Keratinocyte (primary cell): ENCODE results near the gene RPS23. TPM values are rescaled to one million over a fixed set of nuclear protein-coding genes. Genes with fewer than 3 reads are reported as not detected.
"Not testable (repeated sequence)": the region's sequence is repeated elsewhere in the genome, so short reads cannot be mapped to it uniquely, and the experiment has no call there.

Experiments
- DNase-seq: peaks from one replicate; pipeline ENCODE4 v3.0.0-alpha.2; 2011; ENCODE audit warnings: low read depth, missing footprints, low spot score
- FAIRE-seq: peaks from 2 replicates; lab custom pipeline; 2011; peaks lifted over from hg19 to GRCh38; lab: Jason Lieb, UNC
- H2AFZ ChIP-seq: 2 replicates; pipeline ENCODE4 v1.6.0; 2012; ENCODE audit warnings: low read length, control low read depth, inconsistent platforms; ENCODE audit not compliant: control insufficient read depth
- H3K27ac ChIP-seq: 2 replicates; pipeline ENCODE4 v1.5.1; 2011; ENCODE audit warnings: low read length; ENCODE audit not compliant: control insufficient read depth, insufficient read depth
- H3K27me3 ChIP-seq: 3 replicates; pipeline ENCODE4 v1.6.0; 2011; ENCODE audit warnings: low read length; ENCODE audit not compliant: control insufficient read depth, insufficient read depth; ENCODE audit errors: extremely low read depth
- H3K36me3 ChIP-seq, 2 experiments: 2 replicates in 1 of 2; 3 replicates in 1 of 2; pipeline ENCODE4 v1.5.1; 2011; ENCODE audit warnings: low read length in 2 of 2, mild to moderate bottlenecking in 1 of 2; ENCODE audit not compliant: control insufficient read depth in 2 of 2, insufficient read depth in 2 of 2; ENCODE audit errors: extremely low read depth in 1 of 2
- H3K4me1 ChIP-seq: 3 replicates; pipeline ENCODE4 v1.5.1; 2011; ENCODE audit warnings: low read length; ENCODE audit not compliant: control insufficient read depth, insufficient read depth; ENCODE audit errors: extremely low read depth
- H3K4me2 ChIP-seq: 3 replicates; pipeline ENCODE4 v1.6.0; 2011; ENCODE audit warnings: low read depth, low read length; ENCODE audit not compliant: control insufficient read depth, insufficient read depth; ENCODE audit errors: extremely low read depth
- H3K4me3 ChIP-seq, 3 experiments: fragments of 200-600 bp in 1 of 3; sonication (generic) in 1 of 3; 2 replicates in 2 of 3; 3 replicates in 1 of 3; pipeline ENCODE4 v1.5.1; 2011 to 2016; ENCODE audit warnings: low read length in 3 of 3, mild to moderate bottlenecking in 3 of 3, control low read depth in 2 of 3, inconsistent platforms in 1 of 3, low read depth in 1 of 3, mixed read lengths in 1 of 3, mixed run types in 1 of 3, moderate library complexity in 1 of 3; ENCODE audit not compliant: control insufficient read depth in 2 of 3, insufficient read depth in 2 of 3; ENCODE audit errors: extremely low read depth in 1 of 3
- H3K79me2 ChIP-seq: 2 replicates; pipeline ENCODE4 v1.6.0; 2012; ENCODE audit warnings: low read length; ENCODE audit not compliant: control insufficient read depth, insufficient read depth
- H3K9ac ChIP-seq: 3 replicates; pipeline ENCODE4 v1.6.0; 2011; ENCODE audit warnings: low read length; ENCODE audit not compliant: control insufficient read depth, insufficient read depth; ENCODE audit errors: extremely low read depth
- H3K9me1 ChIP-seq: 3 replicates; pipeline ENCODE4 v1.6.0; 2011; ENCODE audit warnings: low read length; ENCODE audit not compliant: control insufficient read depth, insufficient read depth; ENCODE audit errors: extremely low read depth
- H3K9me3 ChIP-seq: 2 replicates; pipeline ENCODE4 v1.5.1; 2012; ENCODE audit warnings: low read depth, low read length; ENCODE audit not compliant: control insufficient read depth
- H4K20me1 ChIP-seq: 3 replicates; pipeline ENCODE4 v1.6.0; 2011; ENCODE audit warnings: low read length; ENCODE audit not compliant: control insufficient read depth, insufficient read depth; ENCODE audit errors: extremely low read depth
- EZH2 ChIP-seq: IDR thresholded peaks from one replicate; pipeline ENCODE4 v1.6.1; 2012; ENCODE audit warnings: inconsistent platforms, mild to moderate bottlenecking, low read length, moderate library complexity
- dilution Hi-C: fragments of 300-500 bp; cut with MboI; formaldehyde crosslinking; loops from one replicate; pipeline ENCODE4 v1.7.0; 2020; ENCODE audit warnings: low sequenced_read_pairs; ENCODE audit not compliant: extremely low pct_ligation_motif_present
- polyA plus RNA-seq, 5 experiments: library from polyadenylated mRNA; depleted of rRNA in 3 of 5; stranded (reverse) in 3 of 5; stranded (forward) in 1 of 5; unstranded in 1 of 5; fragments of >200 nt; gene quantifications; 1 replicate in 1 of 5; 2 replicates in 3 of 5; 3 replicates in 1 of 5; pipeline versions ENCODE4 v1.2.1 to v1.2.3, GENCODE V29; 2011 to 2012; ENCODE audit warnings: missing spikeins in 2 of 5, low read depth in 1 of 5, low replicate concordance in 1 of 5
- TF ChIP-seq, protein P1 (sequence below), 3 experiments: IDR thresholded peaks in 1 of 3; conservative IDR thresholded peaks in 1 of 3; optimal IDR thresholded peaks in 1 of 3; 2 replicates in 2 of 3; 3 replicates in 1 of 3; pipeline versions ENCODE3 to v1.5.1; 2011; ENCODE audit warnings: low read length in 3 of 3, mild to moderate bottlenecking in 3 of 3, moderate library complexity in 2 of 3, control low read depth in 1 of 3, inconsistent platforms in 1 of 3; ENCODE audit not compliant: insufficient read depth in 2 of 3; ENCODE audit errors: extremely low read depth in 1 of 3

RPS23 gene
- polyA plus RNA-seq, 1 donor (not counting 4 experiments of a cell fraction or from before 2014, with no cell fraction given): 2,776 TPM

DNA sequence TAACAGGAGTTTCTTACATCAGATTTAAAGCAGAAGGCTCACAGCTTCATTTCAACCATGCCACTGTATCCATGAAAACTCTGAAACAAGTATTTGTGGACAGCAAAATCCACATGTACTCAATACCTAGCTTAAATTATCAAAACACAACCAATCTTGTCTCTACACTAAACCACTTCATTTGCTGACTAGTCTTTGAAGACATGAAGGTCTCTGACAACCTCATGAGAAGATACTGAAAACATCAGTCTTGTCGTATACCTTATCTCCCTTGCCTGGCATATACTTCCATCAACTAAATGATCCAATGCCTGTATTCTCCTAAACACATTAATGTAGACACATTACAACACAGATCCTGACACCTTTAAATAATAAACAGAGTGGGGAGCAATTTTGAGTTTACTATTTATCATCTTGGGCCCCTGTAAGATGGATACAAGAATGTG is 2.9 kb downstream of the RPS23 start:
- no peaks in the 10 kb centered on the region for H3K9me3 ChIP-seq
- H3K4me2 ChIP-seq: no peak overlapping the region
- DNase-seq: no peak
- H3K27me3 ChIP-seq: no peaks in the 10 kb centered on the region
- H4K20me1 ChIP-seq: no peaks in the 10 kb centered on the region
- no peak overlapping the region for H3K4me3 ChIP-seq
- dilution Hi-C loops: no loop called here
- no peak for FAIRE-seq
- H3K36me3 ChIP-seq: peaks cover 17 to 28% of the 10 kb centered on the region in 2 experiments
- peaks cover 10% of the 10 kb centered on the region for H3K4me1 ChIP-seq
- no peak overlapping the region for H3K27ac ChIP-seq
- no peaks in the 10 kb centered on the region for H3K9me1 ChIP-seq
- TF ChIP-seq, protein P1, sequence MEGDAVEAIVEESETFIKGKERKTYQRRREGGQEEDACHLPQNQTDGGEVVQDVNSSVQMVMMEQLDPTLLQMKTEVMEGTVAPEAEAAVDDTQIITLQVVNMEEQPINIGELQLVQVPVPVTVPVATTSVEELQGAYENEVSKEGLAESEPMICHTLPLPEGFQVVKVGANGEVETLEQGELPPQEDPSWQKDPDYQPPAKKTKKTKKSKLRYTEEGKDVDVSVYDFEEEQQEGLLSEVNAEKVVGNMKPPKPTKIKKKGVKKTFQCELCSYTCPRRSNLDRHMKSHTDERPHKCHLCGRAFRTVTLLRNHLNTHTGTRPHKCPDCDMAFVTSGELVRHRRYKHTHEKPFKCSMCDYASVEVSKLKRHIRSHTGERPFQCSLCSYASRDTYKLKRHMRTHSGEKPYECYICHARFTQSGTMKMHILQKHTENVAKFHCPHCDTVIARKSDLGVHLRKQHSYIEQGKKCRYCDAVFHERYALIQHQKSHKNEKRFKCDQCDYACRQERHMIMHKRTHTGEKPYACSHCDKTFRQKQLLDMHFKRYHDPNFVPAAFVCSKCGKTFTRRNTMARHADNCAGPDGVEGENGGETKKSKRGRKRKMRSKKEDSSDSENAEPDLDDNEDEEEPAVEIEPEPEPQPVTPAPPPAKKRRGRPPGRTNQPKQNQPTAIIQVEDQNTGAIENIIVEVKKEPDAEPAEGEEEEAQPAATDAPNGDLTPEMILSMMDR (optimal IDR thresholded peaks at IDR 0.05 in 1 of 3, IDR thresholded peaks at IDR 0.05 in 1 of 3, conservative IDR thresholded peaks at IDR 0.05 in 1 of 3; ENCODE audit: extremely low read depth in 1 of 3, insufficient read depth in 2 of 3, low read length in 3 of 3): no peak
- TF ChIP-seq EZH2: no peak
- H3K79me2 ChIP-seq: peaks cover 30% of the 10 kb centered on the region
- no peak overlapping the region for H3K9ac ChIP-seq
- no peak overlapping the region for H2AFZ ChIP-seq

DNA sequence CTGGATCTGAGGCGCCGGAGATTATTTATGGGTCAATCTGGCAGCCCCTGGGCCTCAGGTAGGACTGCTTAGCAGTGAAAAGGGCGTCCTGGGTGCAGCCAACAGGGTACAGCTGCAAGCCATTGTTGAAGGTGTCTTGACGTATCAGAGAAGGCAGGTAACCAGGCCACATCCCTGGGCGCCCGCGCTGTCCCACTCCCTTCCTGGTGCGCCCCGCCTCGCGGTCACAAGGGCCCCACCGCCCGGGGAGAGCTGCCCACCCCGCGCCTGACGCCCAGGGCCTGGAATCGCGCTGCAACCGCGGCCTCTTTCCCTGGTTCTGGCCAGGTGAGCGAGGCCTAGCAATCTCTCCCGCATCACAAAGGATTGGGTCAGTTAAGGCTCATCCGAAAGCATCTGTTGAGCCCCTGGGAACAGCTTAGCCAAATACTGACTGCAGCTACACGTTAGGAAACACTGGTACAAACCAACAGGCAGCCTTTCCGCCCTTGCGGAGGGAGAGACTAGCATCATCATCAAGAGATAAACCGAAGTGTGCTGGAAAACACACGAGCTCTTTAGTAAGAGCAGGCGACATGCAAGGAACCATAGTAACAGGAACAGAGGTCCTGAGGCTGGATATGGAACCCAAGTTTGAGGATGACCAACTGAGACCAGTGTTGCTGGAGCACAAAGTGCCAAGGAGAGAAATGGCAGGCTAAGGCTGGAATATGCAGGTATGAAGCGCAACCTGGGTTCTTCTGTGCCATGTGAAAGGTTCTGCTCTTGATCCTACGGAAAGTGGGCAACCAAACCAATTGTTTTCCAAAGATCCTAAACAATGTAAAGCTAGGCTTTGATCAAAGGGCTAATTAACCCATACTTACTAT is 3.6 kb downstream of the RPS23 start:
- Histone ChIP-seq H2AFZ (no peak overlapping the region), H3K27me3 (no peaks in the 10 kb centered on the region), H3K4me1 (peaks cover 10% of the 10 kb centered on the region), H3K9me1 (no peaks in the 10 kb centered on the region), H4K20me1 (no peaks in the 10 kb centered on the region), H3K79me2 (peaks cover 30% of the 10 kb centered on the region), H3K4me2 (no peak overlapping the region), H3K27ac (no peak overlapping the region), H3K36me3 (peaks cover 17 to 28% of the 10 kb centered on the region in 2 experiments), H3K4me3 (no peak overlapping the region), H3K9me3 (no peaks in the 10 kb centered on the region), H3K9ac (no peak overlapping the region)
- DNase-seq (no peak), FAIRE-seq (no peak)
- TF ChIP-seq, protein P1 (optimal IDR thresholded peaks at IDR 0.05 in 1 of 3, IDR thresholded peaks at IDR 0.05 in 1 of 3, conservative IDR thresholded peaks at IDR 0.05 in 1 of 3; ENCODE audit: extremely low read depth in 1 of 3, insufficient read depth in 2 of 3, low read length in 3 of 3): no peak
- no peak for TF ChIP-seq EZH2
- dilution Hi-C loops: no loop called here

GRCh38 chr5:82273426-82273825 is 4.7 kb downstream of the RPS23 start:
- dilution Hi-C loops, H3K27me3 ChIP-seq, H3K9me3 ChIP-seq, H3K4me1 ChIP-seq, DNase-seq, H3K9ac ChIP-seq, H3K9me1 ChIP-seq, H3K27ac ChIP-seq, H3K4me3 ChIP-seq, FAIRE-seq, H2AFZ ChIP-seq, H4K20me1 ChIP-seq, H3K4me2 ChIP-seq: not testable (repeated sequence)
- peaks cover 24% of the 10 kb centered on the region for H3K79me2 ChIP-seq
- H3K36me3 ChIP-seq: peaks cover 17 to 28% of the 10 kb centered on the region in 2 experiments
